T-helper 1 cell treated with Interleukin-12 subunit alpha and Interleukin-12 subunit beta and Interleukin-4 antibody, amounts not matched to agents 30 μg/mL and 1 μg/mL, for 36 hours (primary cell): ENCODE data around the gene TBC1D16.

Source experiments
- H3K27ac Mint-ChIP-seq: one replicate; pipeline ENCODE4 v1.8.0; 2021; ENCODE audit warnings: mild to moderate bottlenecking, mixed read lengths
- H3K27me3 Mint-ChIP-seq: one replicate; pipeline ENCODE4 v1.8.0; 2021; ENCODE audit warnings: low read depth, mixed read lengths
- H3K36me3 Mint-ChIP-seq: one replicate; pipeline ENCODE4 v1.8.0; 2021; ENCODE audit warnings: low read depth, mixed read lengths
- H3K4me1 Mint-ChIP-seq: one replicate; pipeline ENCODE4 v1.8.0; 2021; ENCODE audit warnings: low read depth, mixed read lengths
- H3K4me3 Mint-ChIP-seq: one replicate; pipeline ENCODE4 v1.8.0; 2021; ENCODE audit warnings: mild to moderate bottlenecking, moderate library complexity, mixed read lengths
- H3K9me3 Mint-ChIP-seq: one replicate; pipeline ENCODE4 v1.8.0; 2021; ENCODE audit warnings: mixed read lengths

TBC1D16 gene

DNA sequence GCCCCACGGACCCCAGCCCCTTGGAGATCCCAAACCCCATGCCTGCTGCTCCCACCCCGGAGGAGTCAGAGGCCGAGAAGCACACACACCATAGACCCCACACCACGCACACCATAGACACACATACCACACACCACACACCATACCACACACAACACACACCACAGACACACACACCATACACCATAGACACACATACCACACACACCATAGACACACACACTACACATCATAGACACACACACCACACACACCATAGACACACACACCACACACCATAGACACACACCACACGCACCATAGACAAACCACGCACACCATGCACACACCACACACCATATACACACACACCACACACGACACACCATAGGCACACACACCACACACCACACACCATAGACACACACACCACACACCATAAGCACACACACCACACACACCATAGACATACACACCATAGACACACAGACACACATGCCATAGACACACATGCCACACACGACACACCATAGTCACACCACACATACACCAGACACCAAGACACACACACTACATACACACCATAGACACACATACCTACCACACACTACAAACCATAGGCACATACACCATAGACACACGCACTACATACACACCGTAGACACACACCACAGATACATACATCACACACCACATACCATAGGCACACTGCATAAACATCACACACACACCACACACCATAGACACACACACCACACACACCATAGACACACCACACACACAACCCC is 11.3 kb downstream of the TBC1D16 start:
- no peak overlapping the region for H3K4me3 Mint-ChIP-seq
- no peaks in the 10 kb centered on the region for H3K36me3 Mint-ChIP-seq
- H3K4me1 Mint-ChIP-seq: no peaks in the 10 kb centered on the region
- H3K27ac Mint-ChIP-seq: no peak overlapping the region
- no peaks in the 10 kb centered on the region for H3K27me3 Mint-ChIP-seq
- no peaks in the 10 kb centered on the region for H3K9me3 Mint-ChIP-seq

DNA sequence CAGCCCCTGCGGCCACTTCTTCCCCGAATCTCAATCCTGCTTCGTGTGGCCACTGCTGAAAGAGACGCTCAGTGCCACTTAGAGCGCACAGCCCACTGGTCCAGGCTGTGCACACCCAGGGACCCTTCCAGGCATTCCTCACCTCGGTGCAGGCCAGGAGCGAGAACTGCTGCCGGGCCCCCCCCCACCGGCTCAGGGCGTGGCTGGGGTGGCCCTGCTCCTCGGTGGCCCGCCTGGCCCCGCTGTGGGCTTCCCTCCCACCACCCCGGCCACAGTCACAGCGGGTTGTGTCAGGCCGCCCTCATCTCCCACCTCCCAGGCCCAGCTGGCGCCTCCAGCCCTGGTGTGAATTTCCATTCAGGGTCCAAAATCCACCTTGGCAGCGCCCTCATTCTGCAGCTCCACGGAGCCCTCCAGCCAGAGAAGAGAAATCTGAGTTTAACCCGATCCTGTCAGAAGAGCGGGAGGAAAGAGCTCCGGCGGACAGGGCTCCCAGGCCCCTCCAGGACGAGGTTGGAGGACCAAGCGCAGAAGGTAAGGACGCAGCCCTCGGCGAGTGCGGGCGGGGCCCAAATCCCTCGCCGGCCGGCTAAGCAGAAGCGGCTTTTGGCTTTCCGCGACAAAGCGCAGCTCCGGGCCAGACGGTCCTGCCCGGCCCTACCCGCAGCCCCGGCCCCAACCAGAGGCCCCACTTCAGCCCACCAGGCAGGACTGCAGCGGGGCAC is 12.0 kb downstream of the TBC1D16 start:
- no peaks in the 10 kb centered on the region for H3K4me1 Mint-ChIP-seq
- no peaks in the 10 kb centered on the region for H3K36me3 Mint-ChIP-seq
- H3K27ac Mint-ChIP-seq: no peak overlapping the region
- no peak overlapping the region for H3K4me3 Mint-ChIP-seq
- H3K9me3 Mint-ChIP-seq: no peaks in the 10 kb centered on the region
- H3K27me3 Mint-ChIP-seq: no peaks in the 10 kb centered on the region

DNA sequence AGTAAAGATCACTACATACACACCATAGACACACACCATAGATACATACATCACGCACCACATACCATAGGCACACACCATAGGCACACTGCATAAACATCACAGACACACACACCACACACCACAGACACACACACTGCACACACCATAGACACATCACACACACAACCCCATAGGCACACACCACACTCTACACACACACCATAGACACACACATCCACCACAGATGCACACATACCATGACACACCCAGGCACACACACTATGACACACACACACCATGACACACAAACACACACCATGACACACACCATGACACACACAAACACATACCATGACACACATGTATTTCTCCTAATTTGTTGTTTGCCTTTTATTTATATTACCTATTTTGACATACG is 14.1 kb downstream of the TBC1D16 start:
- Mint-ChIP-seq H3K9me3 (no peaks in the 10 kb centered on the region), H3K4me3 (no peak overlapping the region), H3K27ac (no peak overlapping the region), H3K4me1 (no peaks in the 10 kb centered on the region), H3K36me3 (no peaks in the 10 kb centered on the region), H3K27me3 (no peaks in the 10 kb centered on the region)

- Mint-ChIP-seq H3K27ac (no peak overlapping the region), H3K4me1 (no peaks in the 10 kb centered on the region), H3K36me3 (no peaks in the 10 kb centered on the region), H3K4me3 (no peak overlapping the region), H3K9me3 (no peaks in the 10 kb centered on the region), H3K27me3 (peaks cover 3% of the 10 kb centered on the region)
Observed at GRCh38 chr17:80018917-80019651, 16.6 kb downstream of the TBC1D16 start.

GRCh38 chr17:80017226-80018010 is 18.3 kb downstream of the TBC1D16 start:
- Mint-ChIP-seq H3K9me3 (no peaks in the 10 kb centered on the region), H3K27ac (no peak overlapping the region), H3K4me3 (no peak overlapping the region), H3K36me3 (no peaks in the 10 kb centered on the region), H3K4me1 (no peaks in the 10 kb centered on the region), H3K27me3 (peaks cover 3% of the 10 kb centered on the region)

DNA sequence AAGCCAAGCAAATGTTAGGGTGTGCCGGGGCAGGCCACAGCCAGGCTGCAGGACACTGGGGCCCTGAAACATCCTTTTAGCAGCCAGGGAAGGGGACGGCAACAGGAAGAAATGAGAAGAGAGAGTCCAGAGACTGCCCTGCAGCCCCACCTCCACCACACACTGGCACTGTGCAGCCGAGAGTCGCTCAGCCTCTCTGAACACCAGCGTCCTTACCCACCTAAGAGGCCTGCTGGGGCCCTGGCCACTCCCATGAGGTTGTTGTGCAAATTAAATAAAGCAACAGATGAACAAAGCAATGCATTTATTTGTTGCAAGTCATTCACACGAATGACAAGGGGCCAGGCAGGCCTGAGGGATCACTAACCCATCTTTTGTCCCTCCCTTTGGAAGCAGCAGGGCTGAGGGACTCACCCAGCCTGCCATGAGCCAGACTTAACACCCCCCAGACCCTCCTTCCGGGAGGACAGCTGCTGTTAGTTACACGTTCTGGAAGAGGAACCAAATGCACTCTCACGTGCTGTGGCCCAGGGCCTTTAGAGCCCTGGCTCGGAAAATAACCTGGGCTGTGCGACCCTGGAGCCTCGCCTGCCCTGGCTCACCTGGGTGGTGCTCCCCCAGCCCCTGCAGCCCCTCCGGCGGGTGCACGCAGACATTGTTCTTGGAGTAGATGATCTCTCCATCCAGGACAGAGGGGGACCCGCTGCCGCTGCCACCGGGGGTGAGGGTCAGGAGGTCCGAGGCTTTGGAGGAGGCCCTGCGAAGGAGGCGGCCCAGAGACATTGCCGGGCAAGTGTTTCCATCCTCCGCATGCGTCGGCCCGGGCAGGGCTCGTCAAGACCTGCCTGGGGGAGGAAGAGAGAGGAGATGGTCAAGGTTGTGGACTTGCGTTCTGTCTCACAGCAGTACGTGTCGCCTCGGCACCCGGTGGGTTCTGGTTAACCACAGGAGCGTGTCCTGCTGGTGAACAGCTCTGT is 22.6 kb downstream of the TBC1D16 start:
- Mint-ChIP-seq H3K27ac (no peak overlapping the region), H3K36me3 (no peaks in the 10 kb centered on the region), H3K9me3 (no peaks in the 10 kb centered on the region), H3K27me3 (peaks cover 3% of the 10 kb centered on the region), H3K4me1 (no peaks in the 10 kb centered on the region), H3K4me3 (no peak overlapping the region)

DNA sequence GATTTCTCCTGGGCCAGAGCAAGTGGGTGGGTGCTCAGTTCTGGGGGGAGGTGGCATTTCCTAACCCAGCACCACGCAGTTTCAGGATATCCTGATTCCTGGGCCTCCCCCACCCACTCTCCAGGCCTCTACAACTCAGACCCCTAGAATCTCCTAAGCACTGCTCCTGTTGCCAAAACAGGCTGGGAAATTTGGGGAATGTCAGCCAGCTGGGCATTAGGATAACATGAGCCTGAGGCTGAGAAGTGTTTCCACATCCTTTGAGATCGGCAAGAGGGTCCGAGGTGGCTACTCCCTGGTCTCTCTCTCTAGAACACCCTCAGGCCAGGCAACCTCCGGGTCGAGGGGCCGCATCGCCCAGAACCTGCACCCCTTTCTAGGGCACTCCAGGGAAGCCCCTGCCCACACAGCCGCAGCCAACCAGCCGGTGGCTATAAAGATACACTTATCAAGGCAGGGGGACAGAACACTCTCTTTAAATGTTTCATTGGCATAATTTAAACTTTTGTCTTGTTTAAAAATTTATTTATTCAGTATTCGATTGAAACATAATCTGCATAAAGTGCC is 23.6 kb downstream of the TBC1D16 start:
- Mint-ChIP-seq H3K4me3 (no peak overlapping the region), H3K27me3 (peaks cover 3% of the 10 kb centered on the region), H3K27ac (no peak overlapping the region), H3K36me3 (no peaks in the 10 kb centered on the region), H3K9me3 (no peaks in the 10 kb centered on the region), H3K4me1 (no peaks in the 10 kb centered on the region)

DNA sequence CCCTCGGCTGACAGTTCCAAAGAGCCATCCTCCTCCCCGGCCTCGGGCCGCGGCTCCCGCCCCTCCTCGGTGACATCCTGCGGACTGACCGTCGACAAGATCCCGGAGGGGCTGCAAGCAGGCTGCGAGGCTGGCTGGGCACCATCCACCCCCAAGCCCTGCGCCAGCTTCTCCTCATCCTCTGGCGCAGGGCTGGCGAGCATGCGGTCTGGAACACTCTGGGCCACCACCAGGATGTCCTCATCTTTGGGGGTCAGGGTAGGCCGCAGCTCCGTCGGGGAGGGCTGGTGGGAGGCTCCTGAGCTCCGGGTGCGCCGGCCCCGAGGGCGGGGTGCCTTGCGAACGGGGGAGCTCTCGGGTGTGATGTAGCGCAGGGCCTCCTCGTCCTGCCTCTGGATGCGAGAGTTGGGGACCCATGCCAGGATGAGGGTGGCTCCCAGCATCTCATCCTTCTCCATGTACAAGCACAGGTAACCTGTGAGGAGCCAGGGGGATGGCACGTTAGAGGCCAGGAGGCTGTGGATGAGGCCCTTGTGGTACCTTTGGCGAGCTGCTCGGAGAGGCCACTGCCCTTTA is 25.3 kb downstream of the TBC1D16 start:
- H3K27ac Mint-ChIP-seq: no peak overlapping the region
- peaks cover 3% of the 10 kb centered on the region for H3K4me1 Mint-ChIP-seq
- H3K9me3 Mint-ChIP-seq: no peaks in the 10 kb centered on the region
- H3K4me3 Mint-ChIP-seq: no peak overlapping the region
- H3K36me3 Mint-ChIP-seq: no peaks in the 10 kb centered on the region
- peaks cover 3% of the 10 kb centered on the region for H3K27me3 Mint-ChIP-seq

- Mint-ChIP-seq H3K4me3 (no peak overlapping the region), H3K9me3 (no peaks in the 10 kb centered on the region), H3K4me1 (peaks cover 3% of the 10 kb centered on the region), H3K27me3 (no peaks in the 10 kb centered on the region), H3K27ac (no peak overlapping the region), H3K36me3 (no peaks in the 10 kb centered on the region)
Observed at GRCh38 chr17:80009391-80010282, 26.0 kb downstream of the TBC1D16 start.

GRCh38 chr17:80008848-80009247 is 26.8 kb downstream of the TBC1D16 start:
- H3K4me1 Mint-ChIP-seq: peaks cover 3% of the 10 kb centered on the region
- no peaks in the 10 kb centered on the region for H3K27me3 Mint-ChIP-seq
- H3K36me3 Mint-ChIP-seq: no peaks in the 10 kb centered on the region
- H3K27ac Mint-ChIP-seq: no peak overlapping the region
- no peak overlapping the region for H3K4me3 Mint-ChIP-seq
- H3K9me3 Mint-ChIP-seq: no peaks in the 10 kb centered on the region

DNA sequence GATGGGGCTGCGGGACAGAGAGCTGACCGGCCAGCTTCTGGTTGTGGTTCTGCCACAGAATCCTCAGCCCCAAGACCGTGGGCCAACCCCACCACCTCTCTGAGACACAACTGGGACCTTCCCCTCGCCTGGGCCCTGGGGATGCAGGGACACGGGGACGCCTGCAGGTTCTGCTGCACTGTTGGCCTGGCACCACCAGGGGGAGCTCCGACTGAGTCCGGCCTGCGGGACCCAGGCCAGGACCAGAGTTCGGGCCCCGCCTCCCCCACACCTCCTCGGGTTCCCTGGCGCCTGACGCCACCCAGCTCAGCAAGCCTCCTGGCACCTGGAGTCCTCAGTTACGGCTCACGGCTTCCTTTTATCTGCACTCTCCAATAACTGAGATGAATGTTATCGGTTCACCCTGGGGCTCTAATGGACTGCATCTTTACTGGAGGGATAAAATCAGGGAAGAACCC is 27.3 kb downstream of the TBC1D16 start:
- Mint-ChIP-seq H3K27ac (no peak overlapping the region), H3K36me3 (no peaks in the 10 kb centered on the region), H3K27me3 (no peaks in the 10 kb centered on the region), H3K4me3 (no peak overlapping the region), H3K4me1 (peaks cover 3% of the 10 kb centered on the region), H3K9me3 (no peaks in the 10 kb centered on the region)

- Mint-ChIP-seq H3K27ac (no peak overlapping the region), H3K9me3 (no peaks in the 10 kb centered on the region), H3K36me3 (no peaks in the 10 kb centered on the region)
Observed at GRCh38 chr17:80007939-80008338, 27.7 kb downstream of the TBC1D16 start.

More at GRCh38 chr17:80007939-80008338, 27.7 kb downstream of the TBC1D16 start:
- Mint-ChIP-seq H3K4me3 (no peak overlapping the region), H3K27me3 (no peaks in the 10 kb centered on the region), H3K4me1 (peaks cover 3% of the 10 kb centered on the region)
